Measurements from ENCODE around the gene LAMB1.

DNA sequence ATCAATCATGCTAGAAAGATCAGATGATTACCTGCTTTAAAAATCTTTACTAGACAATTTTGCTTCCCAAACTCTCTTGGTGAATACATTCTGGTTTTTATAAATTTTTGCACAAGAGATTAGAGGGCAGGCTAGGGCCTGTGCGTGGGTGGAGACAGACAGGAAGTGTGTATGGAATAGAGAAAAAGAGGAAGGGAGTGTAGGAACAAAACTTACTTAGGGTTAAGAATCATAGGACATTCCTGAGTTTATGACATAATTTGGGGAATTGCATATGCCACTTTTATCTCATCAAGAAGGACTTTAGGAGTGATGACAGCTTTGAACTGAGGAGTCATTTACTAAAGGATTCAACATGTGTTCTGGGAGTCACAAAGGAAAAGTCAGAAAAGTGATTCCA, 31.3 kb downstream of the LAMB1 start:
- TF ChIP-seq RAD21 (IDR thresholded peaks at IDR 0.05; ENCODE audit: low read depth) = no peak
- no peak for TF ChIP-seq POLR2A (IDR thresholded peaks at IDR 0.05; ENCODE audit: borderline replicate concordance, extremely low read depth, insufficient read depth, insufficient read length)
- TF ChIP-seq EZH2 (IDR thresholded peaks at IDR 0.05) = no peak
- TF ChIP-seq MAX (IDR thresholded peaks at IDR 0.05) = no peak
- no peak for TF ChIP-seq ZBTB33 (IDR thresholded peaks at IDR 0.05; ENCODE audit: extremely low read depth, insufficient replicate concordance, low read length)
- TF ChIP-seq JUND (IDR thresholded peaks at IDR 0.05) = no peak

Data from HCT116 (cell line).